ENCODE measurements around the gene TMEM8B.
A peak's percentile ranks its signal among the peaks of the same experiment; 100 is the strongest.

TMEM8B gene

GRCh38 chr9:35797311-35798109, 31.5 kb upstream of the TMEM8B start:
- TF ChIP-seq CTCF (conservative IDR thresholded peaks at IDR 0.05; ENCODE audit: control insufficient read depth, insufficient read depth, low read depth, low read length) = no peak
- no peak for DNase-seq (ENCODE audit: low read depth)
- H3K4me3 ChIP-seq (ENCODE audit: control insufficient read depth, low read depth, low read length) = no peak overlapping the region

GRCh38 chr9:35798658-35799374, 30.2 kb upstream of the TMEM8B start:
- DNase-seq (ENCODE audit: low read depth) = peak; percentile 63
- no peak overlapping the region for H3K4me3 ChIP-seq (ENCODE audit: control insufficient read depth, low read depth, low read length)
- no peak for TF ChIP-seq CTCF (conservative IDR thresholded peaks at IDR 0.05; ENCODE audit: control insufficient read depth, insufficient read depth, low read depth, low read length)

DNA sequence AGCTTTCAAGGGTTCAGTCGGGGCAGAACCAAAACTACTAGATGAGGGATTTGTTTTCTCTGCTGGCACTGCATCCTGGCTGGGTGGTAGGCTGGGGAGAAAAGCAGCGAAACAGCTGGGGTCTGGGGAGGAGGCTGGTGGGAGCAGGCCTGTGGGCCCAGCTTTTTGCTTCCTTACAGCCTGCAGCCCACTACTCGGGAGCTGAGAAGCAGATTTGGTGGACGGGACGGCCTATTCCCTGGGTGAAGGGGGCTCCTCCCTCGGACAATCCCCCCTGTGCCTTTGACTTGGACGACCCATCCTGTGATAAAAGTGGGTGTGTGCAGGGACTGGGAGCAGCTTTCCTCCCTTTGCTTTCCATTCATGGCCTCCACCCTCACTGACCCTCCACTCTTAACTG, 28.5 kb upstream of the TMEM8B start:
- no peak overlapping the region for H3K4me3 ChIP-seq (ENCODE audit: control insufficient read depth, low read depth, low read length)
- no peak for DNase-seq (ENCODE audit: low read depth)
- TF ChIP-seq CTCF (conservative IDR thresholded peaks at IDR 0.05; ENCODE audit: control insufficient read depth, insufficient read depth, low read depth, low read length) = no peak

DNA sequence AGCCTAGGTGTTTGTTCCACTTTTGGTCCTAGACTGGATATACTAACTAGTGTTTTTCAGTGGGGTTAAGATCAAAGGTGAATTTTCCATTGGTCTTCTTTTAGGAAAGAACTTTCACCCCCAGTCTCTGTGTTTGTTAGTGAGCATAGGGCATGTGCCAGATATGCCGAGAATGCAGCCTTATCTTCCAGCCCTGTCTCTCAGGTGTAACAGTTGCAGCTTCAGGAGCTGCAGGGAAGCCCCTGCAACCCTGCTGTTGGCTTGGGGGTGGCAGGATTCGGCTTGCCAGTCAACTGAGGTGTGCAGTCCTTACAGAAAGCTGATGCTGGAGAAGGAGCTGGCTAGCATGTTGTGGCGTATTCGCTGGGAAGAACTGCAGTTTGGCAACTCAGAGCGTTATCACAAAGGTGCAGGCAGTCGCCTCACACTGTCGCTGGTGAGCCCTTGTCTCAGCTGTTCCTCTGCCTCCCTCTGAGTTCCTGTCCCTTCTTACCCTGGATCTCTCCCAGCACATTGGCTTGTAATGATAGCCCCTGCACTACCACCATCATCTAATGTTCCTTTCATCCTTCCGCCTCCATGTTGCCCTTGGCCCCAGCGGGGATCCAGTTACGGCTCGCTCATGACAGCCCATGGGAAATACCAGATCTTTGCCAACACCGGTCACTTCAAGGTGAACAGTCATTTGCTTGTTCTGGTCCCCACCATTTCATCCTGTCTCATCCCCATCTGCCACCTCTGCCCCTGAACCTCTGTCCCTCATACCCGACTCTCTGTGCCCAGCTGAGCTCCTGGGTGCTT, 27.5 kb upstream of the TMEM8B start:
- TF ChIP-seq CTCF (conservative IDR thresholded peaks at IDR 0.05; ENCODE audit: control insufficient read depth, insufficient read depth, low read depth, low read length) = no peak

DNA sequence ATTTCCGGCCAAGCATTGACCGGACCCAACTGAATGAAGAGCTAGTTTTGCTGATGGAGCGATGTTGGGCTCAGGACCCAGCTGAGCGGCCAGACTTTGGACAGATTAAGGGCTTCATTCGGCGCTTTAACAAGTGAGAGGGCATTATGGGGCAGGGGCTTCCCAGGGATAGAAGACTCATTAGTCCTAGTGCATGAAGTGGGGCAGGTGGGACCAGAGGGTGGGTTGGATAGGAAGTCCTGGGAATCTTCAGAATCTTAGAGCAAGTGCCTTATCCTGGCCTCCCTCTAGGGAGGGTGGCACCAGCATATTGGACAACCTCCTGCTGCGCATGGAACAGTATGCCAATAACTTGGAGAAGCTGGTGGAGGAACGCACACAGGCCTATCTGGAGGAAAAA, 22.9 kb upstream of the TMEM8B start:
- no peak for TF ChIP-seq CTCF (conservative IDR thresholded peaks at IDR 0.05; ENCODE audit: control insufficient read depth, insufficient read depth, low read depth, low read length)
- H3K4me3 ChIP-seq (ENCODE audit: control insufficient read depth, low read depth, low read length) = no peak overlapping the region
- DNase-seq (ENCODE audit: low read depth) = no peak

More for the DNA sequence above, 27.5 kb upstream of the TMEM8B start:
- H3K4me3 ChIP-seq (ENCODE audit: control insufficient read depth, low read depth, low read length) = no peak overlapping the region
- DNase-seq (ENCODE audit: low read depth) = no peak

GRCh38 chr9:35808433-35808832, 20.6 kb upstream of the TMEM8B start:
- no peak for DNase-seq (ENCODE audit: low read depth)
- no peak for TF ChIP-seq CTCF (conservative IDR thresholded peaks at IDR 0.05; ENCODE audit: control insufficient read depth, insufficient read depth, low read depth, low read length)
- no peak overlapping the region for H3K4me3 ChIP-seq (ENCODE audit: control insufficient read depth, low read depth, low read length)
